ENCODE results near the gene ABCC12. TPM values are rescaled to one million over a fixed set of nuclear protein-coding genes. Genes with fewer than 3 reads are reported as not detected.
"Not testable (repeated sequence)": the region's sequence is repeated elsewhere in the genome, so short reads cannot be mapped to it uniquely, and the experiment has no call there.

The ABCC12 gene
- total RNA-seq, result not detected

- H3K27me3 Mint-ChIP-seq, result peaks cover 10 to 15% of the 10 kb centered on the region in 2 donors
- no peaks in the 10 kb centered on the region for H3K36me3 Mint-ChIP-seq
Observed at GRCh38 chr16:48155926-48156789, at the start of gene ABCC12. Gene ABCC12 (minus strand): TSS chr16:48155993. CDS start chr16:48146424, 9,569 bp downstream.

GRCh38 chr16:48204825-48205151 is 49.0 kb upstream of the ABCC12 start:
- Mint-ChIP-seq H3K27me3 (peaks cover 18 to 29% of the 10 kb centered on the region in 2 donors), H3K9me3 (no peaks in the 10 kb centered on the region), H3K27ac (no peak overlapping the region), H3K36me3 (no peaks in the 10 kb centered on the region), H3K4me1 (ENCODE audit: low read depth in 2 of 2) (no peaks in the 10 kb centered on the region), H3K4me3 (no peak overlapping the region)
- DNase-seq (ENCODE audit: low spot score) (no peak), ATAC-seq (no peak)

More at GRCh38 chr16:48155926-48156789, at the start of gene ABCC12:
- H3K27ac Mint-ChIP-seq, result no peak within 1 kb of the TSS
- no peak for ATAC-seq
- H3K9me3 Mint-ChIP-seq, result no peaks in the 10 kb centered on the region
- no peak within 1 kb of the TSS for H3K4me3 Mint-ChIP-seq
- no peak for DNase-seq (ENCODE audit: low spot score)
- H3K4me1 Mint-ChIP-seq (ENCODE audit: low read depth in 2 of 2), result peaks cover 0 to 3% of the 10 kb centered on the region in 2 donors

- no peak overlapping the region for H3K27ac Mint-ChIP-seq
- peaks cover 17 to 29% of the 10 kb centered on the region in 2 donors for H3K27me3 Mint-ChIP-seq
- ATAC-seq, result no peak
- no peaks in the 10 kb centered on the region for H3K36me3 Mint-ChIP-seq
- DNase-seq (ENCODE audit: low spot score), result no peak
- no peaks in the 10 kb centered on the region for H3K4me1 Mint-ChIP-seq (ENCODE audit: low read depth in 2 of 2)
- no peak overlapping the region for H3K4me3 Mint-ChIP-seq
- H3K9me3 Mint-ChIP-seq, result no peaks in the 10 kb centered on the region
Observed at GRCh38 chr16:48203974-48204824, 48.4 kb upstream of the ABCC12 start.

- H3K27me3 Mint-ChIP-seq, result peaks cover 13 to 15% of the 10 kb centered on the region in 2 donors
- no peaks in the 10 kb centered on the region for H3K9me3 Mint-ChIP-seq
- no peaks in the 10 kb centered on the region for H3K4me1 Mint-ChIP-seq (ENCODE audit: low read depth in 2 of 2)
- H3K27ac Mint-ChIP-seq, result no peak overlapping the region
- ATAC-seq (peak in 1 of 2 donors; percentile 33), DNase-seq (ENCODE audit: low spot score) (no peak)
- H3K36me3 Mint-ChIP-seq, result no peaks in the 10 kb centered on the region
- no peak overlapping the region for H3K4me3 Mint-ChIP-seq
Observed at GRCh38 chr16:48201515-48202201, 45.9 kb upstream of the ABCC12 start.

- DNase-seq (ENCODE audit: low spot score), result no peak
- no peaks in the 10 kb centered on the region for H3K9me3 Mint-ChIP-seq
- no peaks in the 10 kb centered on the region for H3K36me3 Mint-ChIP-seq
- no peak for ATAC-seq
- H3K4me1 Mint-ChIP-seq (ENCODE audit: low read depth in 2 of 2), result no peaks in the 10 kb centered on the region
- H3K27ac Mint-ChIP-seq, result no peak overlapping the region
- H3K27me3 Mint-ChIP-seq, result peaks cover 10 to 12% of the 10 kb centered on the region in 2 donors
- H3K4me3 Mint-ChIP-seq, result no peak overlapping the region
Observed at GRCh38 chr16:48197294-48197693, 41.5 kb upstream of the ABCC12 start.

- peaks cover 11 to 13% of the 10 kb centered on the region in 2 donors for H3K27me3 Mint-ChIP-seq
- H3K4me1 Mint-ChIP-seq (ENCODE audit: low read depth in 2 of 2), result peaks cover 1 to 2% of the 10 kb centered on the region in 2 donors
- ATAC-seq (no peak), DNase-seq (ENCODE audit: low spot score) (no peak)
- H3K9me3 Mint-ChIP-seq, result no peaks in the 10 kb centered on the region
- H3K27ac Mint-ChIP-seq, result no peak overlapping the region
- H3K36me3 Mint-ChIP-seq, result no peaks in the 10 kb centered on the region
- no peak overlapping the region for H3K4me3 Mint-ChIP-seq
Observed at GRCh38 chr16:48194828-48195556, 39.2 kb upstream of the ABCC12 start.

GRCh38 chr16:48193846-48194245 is 38.1 kb upstream of the ABCC12 start:
- Mint-ChIP-seq H3K27me3 (peaks cover 12 to 14% of the 10 kb centered on the region in 2 donors), H3K4me3 (no peak overlapping the region), H3K36me3 (no peaks in the 10 kb centered on the region), H3K4me1 (ENCODE audit: low read depth in 2 of 2) (peaks cover 2 to 5% of the 10 kb centered on the region in 2 donors), H3K27ac (no peak overlapping the region), H3K9me3 (no peaks in the 10 kb centered on the region)
- ATAC-seq (no peak), DNase-seq (ENCODE audit: low spot score) (no peak)

- Mint-ChIP-seq H3K27ac (no peak overlapping the region), H3K36me3 (no peaks in the 10 kb centered on the region), H3K4me3 (no peak overlapping the region), H3K4me1 (ENCODE audit: low read depth in 2 of 2) (peaks cover 10 to 15% of the 10 kb centered on the region in 2 donors), H3K9me3 (no peaks in the 10 kb centered on the region), H3K27me3 (peaks cover 9 to 15% of the 10 kb centered on the region in 2 donors)
- DNase-seq (ENCODE audit: low spot score) (no peak), ATAC-seq (peak; percentile 24 to 45)
Observed at GRCh38 chr16:48188449-48189102, 32.8 kb upstream of the ABCC12 start.

- Mint-ChIP-seq H3K4me1 (ENCODE audit: low read depth in 2 of 2) (peaks cover 10 to 15% of the 10 kb centered on the region in 2 donors), H3K27ac (no peak overlapping the region), H3K36me3 (no peaks in the 10 kb centered on the region), H3K9me3 (no peaks in the 10 kb centered on the region), H3K4me3 (no peak overlapping the region), H3K27me3 (peaks cover 9 to 15% of the 10 kb centered on the region in 2 donors)
- no peak for ATAC-seq
- no peak for DNase-seq (ENCODE audit: low spot score)
Observed at GRCh38 chr16:48187779-48188178, 32.0 kb upstream of the ABCC12 start.

GRCh38 chr16:48184681-48185080 is 28.9 kb upstream of the ABCC12 start:
- DNase-seq (ENCODE audit: low spot score) (no peak), ATAC-seq (no peak)
- no peaks in the 10 kb centered on the region for H3K9me3 Mint-ChIP-seq
- H3K4me3 Mint-ChIP-seq, result no peak overlapping the region
- H3K36me3 Mint-ChIP-seq, result no peaks in the 10 kb centered on the region
- no peak overlapping the region for H3K27ac Mint-ChIP-seq
- peaks cover 7 to 10% of the 10 kb centered on the region in 2 donors for H3K4me1 Mint-ChIP-seq (ENCODE audit: low read depth in 2 of 2)
- H3K27me3 Mint-ChIP-seq, result peaks cover 6 to 8% of the 10 kb centered on the region in 2 donors

GRCh38 chr16:48182979-48183537 is 27.3 kb upstream of the ABCC12 start:
- H3K4me3 Mint-ChIP-seq, result no peak overlapping the region
- no peak for ATAC-seq

GRCh38 chr16:48181746-48182520 is 26.1 kb upstream of the ABCC12 start:
- H3K9me3 Mint-ChIP-seq; DNase-seq (ENCODE audit: low spot score); H3K36me3 Mint-ChIP-seq; H3K27ac Mint-ChIP-seq; H3K4me1 Mint-ChIP-seq (ENCODE audit: low read depth in 2 of 2); H3K4me3 Mint-ChIP-seq; ATAC-seq: not testable (repeated sequence)
- H3K27me3 Mint-ChIP-seq, result peaks cover 13 to 16% of the 10 kb centered on the region in 2 donors

More at GRCh38 chr16:48182979-48183537, 27.3 kb upstream of the ABCC12 start:
- Mint-ChIP-seq H3K27ac (no peak overlapping the region), H3K9me3 (no peaks in the 10 kb centered on the region), H3K27me3 (peaks cover 11% of the 10 kb centered on the region in 2 donors), H3K4me1 (ENCODE audit: low read depth in 2 of 2) (peaks cover under 1 to 1% of the 10 kb centered on the region in 2 donors), H3K36me3 (no peaks in the 10 kb centered on the region)
- DNase-seq (ENCODE audit: low spot score), result no peak
